C4-2B (cell line): Measurements from ENCODE around the gene ARHGEF4.

ENCODE experiments used
- ZFX ChIP-seq: fragments of 450-650 bp; IDR thresholded peaks from 2 replicates; pipeline ENCODE4 v1.6.1; 2017
- TF ChIP-seq, protein P1 (sequence below): fragments of 450-650 bp; conservative IDR thresholded peaks from 2 replicates; pipeline ENCODE4 v1.5.1; 2017; ENCODE audit warnings: mild to moderate bottlenecking

- TF ChIP-seq, protein P1, sequence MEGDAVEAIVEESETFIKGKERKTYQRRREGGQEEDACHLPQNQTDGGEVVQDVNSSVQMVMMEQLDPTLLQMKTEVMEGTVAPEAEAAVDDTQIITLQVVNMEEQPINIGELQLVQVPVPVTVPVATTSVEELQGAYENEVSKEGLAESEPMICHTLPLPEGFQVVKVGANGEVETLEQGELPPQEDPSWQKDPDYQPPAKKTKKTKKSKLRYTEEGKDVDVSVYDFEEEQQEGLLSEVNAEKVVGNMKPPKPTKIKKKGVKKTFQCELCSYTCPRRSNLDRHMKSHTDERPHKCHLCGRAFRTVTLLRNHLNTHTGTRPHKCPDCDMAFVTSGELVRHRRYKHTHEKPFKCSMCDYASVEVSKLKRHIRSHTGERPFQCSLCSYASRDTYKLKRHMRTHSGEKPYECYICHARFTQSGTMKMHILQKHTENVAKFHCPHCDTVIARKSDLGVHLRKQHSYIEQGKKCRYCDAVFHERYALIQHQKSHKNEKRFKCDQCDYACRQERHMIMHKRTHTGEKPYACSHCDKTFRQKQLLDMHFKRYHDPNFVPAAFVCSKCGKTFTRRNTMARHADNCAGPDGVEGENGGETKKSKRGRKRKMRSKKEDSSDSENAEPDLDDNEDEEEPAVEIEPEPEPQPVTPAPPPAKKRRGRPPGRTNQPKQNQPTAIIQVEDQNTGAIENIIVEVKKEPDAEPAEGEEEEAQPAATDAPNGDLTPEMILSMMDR = no peak
- no peak for TF ChIP-seq ZFX
Measured at GRCh38 chr2:130987519-130988425, 151.1 kb downstream of the ARHGEF4 start.
